HEK293 (cell line): ENCODE results near the gene SLC1A1.
A peak's percentile ranks its signal among the peaks of the same experiment; 100 is the strongest.

Experiments used
- CTCF ChIA-PET: fragments of 350-600 bp; formaldehyde crosslinking; extraction: SDS; loops from one replicate; lab custom pipeline; 2021; ENCODE audit warnings: antibody characterized with exemption; lab: Yijun Ruan, JAX
- POLR2A ChIA-PET: fragments of 300-600 bp; formaldehyde crosslinking; extraction: SDS; loops from one replicate; lab custom pipeline; 2020; ENCODE audit warnings: antibody characterized with exemption, inconsistent platforms; lab: Yijun Ruan, JAX
- H3K27ac ChIP-seq: fragments of 200-500 bp; sonication (Bioruptor generic); 2 replicates; pipeline ENCODE4 v1.5.1; 2014; ENCODE audit warnings: low read depth, low read length, control low read depth, inconsistent platforms; ENCODE audit errors: extremely low read depth
- H3K36me3 ChIP-seq, 2 experiments: fragments of 200-500 bp in 1 of 2; sonication (Bioruptor generic) in 1 of 2; 1 replicate in 1 of 2; 2 replicates in 1 of 2; pipeline ENCODE4 v1.5.1; 2014 to 2017; ENCODE audit warnings: inconsistent platforms in 2 of 2, low read length in 2 of 2; ENCODE audit not compliant: control insufficient read depth in 2 of 2, insufficient read depth in 1 of 2
- H3K4me1 ChIP-seq: fragments of 200-500 bp; sonication (Bioruptor generic); 2 replicates; pipeline ENCODE4 v1.5.1; 2014; ENCODE audit warnings: mild to moderate bottlenecking, low read length, inconsistent platforms; ENCODE audit not compliant: control insufficient read depth, insufficient read depth
- H3K4me3 ChIP-seq: 2 replicates; pipeline ENCODE4 v1.5.1; 2011; ENCODE audit warnings: low read depth, mild to moderate bottlenecking, control low read depth, low read length, moderate library complexity
- H3K9me3 ChIP-seq: fragments of 200-500 bp; sonication (Bioruptor generic); 2 replicates; pipeline ENCODE4 v1.5.1; 2014; ENCODE audit warnings: low read depth, low read length, inconsistent platforms; ENCODE audit not compliant: control insufficient read depth, insufficient read depth
- FEZF1 ChIP-seq: fragments of 450-650 bp; formaldehyde crosslinking; IDR thresholded peaks from 2 replicates; pipeline ENCODE4 v1.5.1; 2016; ENCODE audit warnings: missing biosample characterization, missing genetic modification characterization
- HOXA7 ChIP-seq: sonication (generic); formaldehyde crosslinking; IDR thresholded peaks from 2 replicates; pipeline ENCODE4 v1.8.1; 2022; ENCODE audit warnings: missing genetic modification reagents, borderline replicate concordance
- IKZF3 ChIP-seq: fragments of 450-650 bp; IDR thresholded peaks from 2 replicates; pipeline ENCODE4 v1.5.0; 2018; ENCODE audit warnings: missing biosample characterization, mild to moderate bottlenecking, missing genetic modification characterization, moderate library complexity
- KLF7 ChIP-seq: fragments of 450-650 bp; formaldehyde crosslinking; IDR thresholded peaks from 2 replicates; pipeline ENCODE4 v1.5.1; 2016; ENCODE audit warnings: missing biosample characterization, missing genetic modification characterization, borderline replicate concordance
- OSR2 ChIP-seq: fragments of 450-650 bp; formaldehyde crosslinking; IDR thresholded peaks from 2 replicates; pipeline ENCODE4 v1.5.1; 2016; ENCODE audit warnings: missing biosample characterization, missing genetic modification characterization
- OVOL3 ChIP-seq: fragments of 450-650 bp; formaldehyde crosslinking; IDR thresholded peaks from 2 replicates; pipeline ENCODE4 v1.5.1; 2016; ENCODE audit warnings: missing biosample characterization, missing genetic modification characterization
- REPIN1 ChIP-seq: fragments of 450-650 bp; formaldehyde crosslinking; IDR thresholded peaks from 2 replicates; pipeline ENCODE4 v1.5.1; 2017; ENCODE audit warnings: missing biosample characterization, missing genetic modification characterization, low read depth
- SP7 ChIP-seq: fragments of 450-650 bp; formaldehyde crosslinking; IDR thresholded peaks from 2 replicates; pipeline ENCODE4 v1.5.1; 2016; ENCODE audit warnings: missing biosample characterization, missing genetic modification characterization
- TCF7L2 ChIP-seq: IDR thresholded peaks from 2 replicates; pipeline ENCODE4 v1.6.1; 2011; ENCODE audit warnings: low read depth, mild to moderate bottlenecking, inconsistent platforms, low read length, moderate library complexity, borderline replicate concordance
- WT1 ChIP-seq: fragments of 450-650 bp; formaldehyde crosslinking; IDR thresholded peaks from 2 replicates; pipeline ENCODE4 v1.5.1; 2016; ENCODE audit warnings: missing biosample characterization, missing genetic modification characterization
- ZFP41 ChIP-seq: fragments of 450-650 bp; formaldehyde crosslinking; IDR thresholded peaks from 2 replicates; pipeline ENCODE4 v1.5.1; 2016; ENCODE audit warnings: missing biosample characterization, missing genetic modification characterization, borderline replicate concordance
- ZIC2 ChIP-seq: fragments of 450-650 bp; formaldehyde crosslinking; IDR thresholded peaks from 2 replicates; pipeline ENCODE4 v1.5.1; 2016; ENCODE audit warnings: missing biosample characterization, missing genetic modification characterization
- ZNF133 ChIP-seq: fragments of 450-650 bp; formaldehyde crosslinking; IDR thresholded peaks from 2 replicates; pipeline ENCODE4 v1.5.1; 2016; ENCODE audit warnings: missing biosample characterization, missing genetic modification characterization
- ZNF157 ChIP-seq: fragments of 450-650 bp; formaldehyde crosslinking; IDR thresholded peaks from 2 replicates; pipeline ENCODE4 v1.5.1; 2016; ENCODE audit warnings: missing biosample characterization, missing genetic modification characterization
- ZNF223 ChIP-seq: fragments of 450-650 bp; formaldehyde crosslinking; IDR thresholded peaks from 2 replicates; pipeline ENCODE4 v1.5.1; 2016; ENCODE audit warnings: missing biosample characterization, missing genetic modification characterization
- ZNF248 ChIP-seq: fragments of 450-650 bp; formaldehyde crosslinking; IDR thresholded peaks from 2 replicates; pipeline ENCODE4 v1.5.1; 2017; ENCODE audit warnings: missing biosample characterization, missing genetic modification characterization
- ZNF341 ChIP-seq: fragments of 450-650 bp; formaldehyde crosslinking; IDR thresholded peaks from 2 replicates; pipeline ENCODE4; 2016; ENCODE audit warnings: low read depth, missing biosample characterization, missing genetic modification characterization
- ZNF350 ChIP-seq: fragments of 450-650 bp; formaldehyde crosslinking; IDR thresholded peaks from 2 replicates; pipeline ENCODE4 v1.5.0; 2017; ENCODE audit warnings: missing biosample characterization, mild to moderate bottlenecking, missing genetic modification characterization
- ZNF37A ChIP-seq: fragments of 450-650 bp; IDR thresholded peaks from 2 replicates; pipeline ENCODE4 v1.5.1; 2018; ENCODE audit warnings: missing biosample characterization, missing genetic modification characterization
- ZNF544 ChIP-seq: fragments of 450-650 bp; formaldehyde crosslinking; IDR thresholded peaks from 2 replicates; pipeline ENCODE4 v1.5.0; 2017; ENCODE audit warnings: missing biosample characterization, missing genetic modification characterization
- ZNF548 ChIP-seq: fragments of 450-650 bp; formaldehyde crosslinking; IDR thresholded peaks from 2 replicates; pipeline ENCODE4 v1.5.1; 2016; ENCODE audit warnings: missing biosample characterization, missing genetic modification characterization
- ZNF629 ChIP-seq: fragments of 450-650 bp; formaldehyde crosslinking; IDR thresholded peaks from 2 replicates; pipeline ENCODE4 v1.5.1; 2017; ENCODE audit warnings: missing biosample characterization, missing genetic modification characterization
- ZNF830 ChIP-seq: fragments of 450-650 bp; IDR thresholded peaks from 2 replicates; pipeline ENCODE4 v1.5.0; 2018; ENCODE audit warnings: missing biosample characterization, missing genetic modification characterization, low read depth, mild to moderate bottlenecking, moderate library complexity
- ZNF843 ChIP-seq: fragments of 450-650 bp; formaldehyde crosslinking; IDR thresholded peaks from 2 replicates; pipeline ENCODE4 v1.5.1; 2016; ENCODE audit warnings: missing biosample characterization, missing genetic modification characterization
- ZXDB ChIP-seq: fragments of 450-650 bp; formaldehyde crosslinking; IDR thresholded peaks from 2 replicates; pipeline ENCODE4 v1.5.1; 2016; ENCODE audit warnings: missing biosample characterization, missing genetic modification characterization
- TF ChIP-seq, protein P1 (sequence below): fragments of 450-650 bp; formaldehyde crosslinking; IDR thresholded peaks from 2 replicates; pipeline ENCODE4 v1.5.1; 2016; ENCODE audit warnings: missing biosample characterization, missing genetic modification characterization
- TF ChIP-seq, protein P2 (sequence below): fragments of 450-650 bp; formaldehyde crosslinking; IDR thresholded peaks from 2 replicates; pipeline ENCODE4 v1.5.1; 2016; ENCODE audit warnings: missing biosample characterization, missing genetic modification characterization, borderline replicate concordance
- TF ChIP-seq, protein P3 (sequence below): fragments of 450-650 bp; formaldehyde crosslinking; IDR thresholded peaks from 2 replicates; pipeline ENCODE4 v1.5.1; 2017; ENCODE audit warnings: missing biosample characterization, missing genetic modification characterization
- TF ChIP-seq, protein P4 (sequence below): fragments of 450-650 bp; formaldehyde crosslinking; conservative IDR thresholded peaks from 2 replicates; pipeline ENCODE4 v1.5.1; 2016; ENCODE audit warnings: low read depth, missing biosample characterization, missing genetic modification characterization
- TF ChIP-seq, protein P5 (sequence below): fragments of 450-650 bp; formaldehyde crosslinking; IDR thresholded peaks from 2 replicates; pipeline ENCODE4 v1.5.1; 2017; ENCODE audit warnings: missing biosample characterization, missing genetic modification characterization

The SLC1A1 gene

DNA sequence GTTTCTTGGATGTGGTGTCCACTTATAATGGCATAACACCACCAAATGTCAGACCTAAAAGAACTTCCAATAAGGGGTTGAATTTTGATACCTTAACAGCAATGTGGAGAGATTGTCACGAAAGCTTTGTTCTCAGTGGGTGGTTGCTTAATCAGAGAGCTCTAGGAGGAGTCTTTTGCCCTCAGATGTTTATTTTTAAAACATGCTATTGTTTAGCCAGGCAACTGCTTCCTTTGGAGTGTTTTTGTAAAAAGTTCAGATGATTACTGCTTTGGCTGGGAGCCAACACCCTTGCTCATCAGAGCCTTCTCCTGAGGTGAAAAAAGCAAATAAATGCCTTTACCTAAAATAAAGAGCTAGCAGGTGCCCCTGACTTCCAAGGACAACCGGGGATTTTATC, 65.0 kb downstream of the SLC1A1 start:
- peaks cover 14% of the 10 kb centered on the region for H3K4me1 ChIP-seq
- CTCF ChIA-PET = no interaction called here
- no peaks in the 10 kb centered on the region for H3K36me3 ChIP-seq
- no peak overlapping the region for H3K4me3 ChIP-seq
- no peaks in the 10 kb centered on the region for H3K9me3 ChIP-seq
- POLR2A ChIA-PET = no interaction called here
- peak overlapping the region; percentile 19; the same call in 1 of the 2 replicates for H3K27ac ChIP-seq
- TF ChIP-seq WT1 (tag by site-specific recombination) (0 out of 2 replicates have a peak, but pooled peaks have one; percentile 24), ZNF843 (peak; percentile 61; the same call in 1 of the 2 replicates), ZNF341 (tag by site-specific recombination) (no peak), REPIN1 (tag by site-specific recombination) (no peak), ZXDB (tag by site-specific recombination) (peak; percentile 50), ZNF350 (peak; percentile 41; the same call in 1 of the 2 replicates), ZNF544 (tag by site-specific recombination) (no peak), ZNF548 (no peak), ZNF629 (tag by site-specific recombination) (peak; percentile 42; the same call in 1 of the 2 replicates), ZFP41 (tag by site-specific recombination) (no peak), TCF7L2 (peak; percentile 96), ZNF248 (tag by site-specific recombination) (no peak), ZNF830 (tag by site-specific recombination) (no peak), ZNF37A (tag by site-specific recombination) (no peak), ZNF223 (tag by site-specific recombination) (no peak), IKZF3 (tag by site-specific recombination) (0 out of 2 replicates have a peak, but pooled peaks have one; percentile 31), KLF7 (tag by site-specific recombination) (no peak), HOXA7 (CRISPR knock-in tag) (no peak), ZIC2 (peak; percentile 23; the same call in 1 of the 2 replicates), SP7 (tag by site-specific recombination) (0 out of 2 replicates have a peak, but pooled peaks have one; percentile 35), ZNF157 (tag by site-specific recombination) (no peak), OSR2 (tag by site-specific recombination) (peak; percentile 84), FEZF1 (tag by site-specific recombination) (peak; percentile 68), OVOL3 (no peak), ZNF133 (tag by site-specific recombination) (no peak)
- TF ChIP-seq, protein P1, sequence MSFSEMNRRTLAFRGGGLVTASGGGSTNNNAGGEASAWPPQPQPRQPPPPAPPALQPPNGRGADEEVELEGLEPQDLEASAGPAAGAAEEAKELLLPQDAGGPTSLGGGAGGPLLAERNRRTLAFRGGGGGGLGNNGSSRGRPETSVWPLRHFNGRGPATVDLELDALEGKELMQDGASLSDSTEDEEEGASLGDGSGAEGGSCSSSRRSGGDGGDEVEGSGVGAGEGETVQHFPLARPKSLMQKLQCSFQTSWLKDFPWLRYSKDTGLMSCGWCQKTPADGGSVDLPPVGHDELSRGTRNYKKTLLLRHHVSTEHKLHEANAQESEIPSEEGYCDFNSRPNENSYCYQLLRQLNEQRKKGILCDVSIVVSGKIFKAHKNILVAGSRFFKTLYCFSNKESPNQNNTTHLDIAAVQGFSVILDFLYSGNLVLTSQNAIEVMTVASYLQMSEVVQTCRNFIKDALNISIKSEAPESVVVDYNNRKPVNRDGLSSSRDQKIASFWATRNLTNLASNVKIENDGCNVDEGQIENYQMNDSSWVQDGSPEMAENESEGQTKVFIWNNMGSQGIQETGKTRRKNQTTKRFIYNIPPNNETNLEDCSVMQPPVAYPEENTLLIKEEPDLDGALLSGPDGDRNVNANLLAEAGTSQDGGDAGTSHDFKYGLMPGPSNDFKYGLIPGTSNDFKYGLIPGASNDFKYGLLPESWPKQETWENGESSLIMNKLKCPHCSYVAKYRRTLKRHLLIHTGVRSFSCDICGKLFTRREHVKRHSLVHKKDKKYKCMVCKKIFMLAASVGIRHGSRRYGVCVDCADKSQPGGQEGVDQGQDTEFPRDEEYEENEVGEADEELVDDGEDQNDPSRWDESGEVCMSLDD = no peak
- TF ChIP-seq, protein P2, sequence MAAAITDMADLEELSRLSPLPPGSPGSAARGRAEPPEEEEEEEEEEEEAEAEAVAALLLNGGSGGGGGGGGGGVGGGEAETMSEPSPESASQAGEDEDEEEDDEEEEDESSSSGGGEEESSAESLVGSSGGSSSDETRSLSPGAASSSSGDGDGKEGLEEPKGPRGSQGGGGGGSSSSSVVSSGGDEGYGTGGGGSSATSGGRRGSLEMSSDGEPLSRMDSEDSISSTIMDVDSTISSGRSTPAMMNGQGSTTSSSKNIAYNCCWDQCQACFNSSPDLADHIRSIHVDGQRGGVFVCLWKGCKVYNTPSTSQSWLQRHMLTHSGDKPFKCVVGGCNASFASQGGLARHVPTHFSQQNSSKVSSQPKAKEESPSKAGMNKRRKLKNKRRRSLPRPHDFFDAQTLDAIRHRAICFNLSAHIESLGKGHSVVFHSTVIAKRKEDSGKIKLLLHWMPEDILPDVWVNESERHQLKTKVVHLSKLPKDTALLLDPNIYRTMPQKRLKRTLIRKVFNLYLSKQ (tag by site-specific recombination) = no peak
- TF ChIP-seq, protein P3, sequence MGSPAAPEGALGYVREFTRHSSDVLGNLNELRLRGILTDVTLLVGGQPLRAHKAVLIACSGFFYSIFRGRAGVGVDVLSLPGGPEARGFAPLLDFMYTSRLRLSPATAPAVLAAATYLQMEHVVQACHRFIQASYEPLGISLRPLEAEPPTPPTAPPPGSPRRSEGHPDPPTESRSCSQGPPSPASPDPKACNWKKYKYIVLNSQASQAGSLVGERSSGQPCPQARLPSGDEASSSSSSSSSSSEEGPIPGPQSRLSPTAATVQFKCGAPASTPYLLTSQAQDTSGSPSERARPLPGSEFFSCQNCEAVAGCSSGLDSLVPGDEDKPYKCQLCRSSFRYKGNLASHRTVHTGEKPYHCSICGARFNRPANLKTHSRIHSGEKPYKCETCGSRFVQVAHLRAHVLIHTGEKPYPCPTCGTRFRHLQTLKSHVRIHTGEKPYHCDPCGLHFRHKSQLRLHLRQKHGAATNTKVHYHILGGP = peak; percentile 40; the same call in 1 of the 2 replicates
- TF ChIP-seq, protein P4, sequence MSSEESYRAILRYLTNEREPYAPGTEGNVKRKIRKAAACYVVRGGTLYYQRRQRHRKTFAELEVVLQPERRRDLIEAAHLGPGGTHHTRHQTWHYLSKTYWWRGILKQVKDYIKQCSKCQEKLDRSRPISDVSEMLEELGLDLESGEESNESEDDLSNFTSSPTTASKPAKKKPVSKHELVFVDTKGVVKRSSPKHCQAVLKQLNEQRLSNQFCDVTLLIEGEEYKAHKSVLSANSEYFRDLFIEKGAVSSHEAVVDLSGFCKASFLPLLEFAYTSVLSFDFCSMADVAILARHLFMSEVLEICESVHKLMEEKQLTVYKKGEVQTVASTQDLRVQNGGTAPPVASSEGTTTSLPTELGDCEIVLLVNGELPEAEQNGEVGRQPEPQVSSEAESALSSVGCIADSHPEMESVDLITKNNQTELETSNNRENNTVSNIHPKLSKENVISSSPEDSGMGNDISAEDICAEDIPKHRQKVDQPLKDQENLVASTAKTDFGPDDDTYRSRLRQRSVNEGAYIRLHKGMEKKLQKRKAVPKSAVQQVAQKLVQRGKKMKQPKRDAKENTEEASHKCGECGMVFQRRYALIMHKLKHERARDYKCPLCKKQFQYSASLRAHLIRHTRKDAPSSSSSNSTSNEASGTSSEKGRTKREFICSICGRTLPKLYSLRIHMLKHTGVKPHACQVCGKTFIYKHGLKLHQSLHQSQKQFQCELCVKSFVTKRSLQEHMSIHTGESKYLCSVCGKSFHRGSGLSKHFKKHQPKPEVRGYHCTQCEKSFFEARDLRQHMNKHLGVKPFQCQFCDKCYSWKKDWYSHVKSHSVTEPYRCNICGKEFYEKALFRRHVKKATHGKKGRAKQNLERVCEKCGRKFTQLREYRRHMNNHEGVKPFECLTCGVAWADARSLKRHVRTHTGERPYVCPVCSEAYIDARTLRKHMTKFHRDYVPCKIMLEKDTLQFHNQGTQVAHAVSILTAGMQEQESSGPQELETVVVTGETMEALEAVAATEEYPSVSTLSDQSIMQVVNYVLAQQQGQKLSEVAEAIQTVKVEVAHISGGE (tag by site-specific recombination) = no peak
- TF ChIP-seq, protein P5, sequence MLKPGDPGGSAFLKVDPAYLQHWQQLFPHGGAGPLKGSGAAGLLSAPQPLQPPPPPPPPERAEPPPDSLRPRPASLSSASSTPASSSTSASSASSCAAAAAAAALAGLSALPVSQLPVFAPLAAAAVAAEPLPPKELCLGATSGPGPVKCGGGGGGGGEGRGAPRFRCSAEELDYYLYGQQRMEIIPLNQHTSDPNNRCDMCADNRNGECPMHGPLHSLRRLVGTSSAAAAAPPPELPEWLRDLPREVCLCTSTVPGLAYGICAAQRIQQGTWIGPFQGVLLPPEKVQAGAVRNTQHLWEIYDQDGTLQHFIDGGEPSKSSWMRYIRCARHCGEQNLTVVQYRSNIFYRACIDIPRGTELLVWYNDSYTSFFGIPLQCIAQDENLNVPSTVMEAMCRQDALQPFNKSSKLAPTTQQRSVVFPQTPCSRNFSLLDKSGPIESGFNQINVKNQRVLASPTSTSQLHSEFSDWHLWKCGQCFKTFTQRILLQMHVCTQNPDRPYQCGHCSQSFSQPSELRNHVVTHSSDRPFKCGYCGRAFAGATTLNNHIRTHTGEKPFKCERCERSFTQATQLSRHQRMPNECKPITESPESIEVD (tag by site-specific recombination) = peak; percentile 55; the same call in 1 of the 2 replicates
